Lung microvascular endothelial cell (primary cell): Measurements from ENCODE around the gene ATP4A. TPM values are rescaled to one million over a fixed set of nuclear protein-coding genes. Genes with fewer than 3 reads are reported as not detected.

Experiments
- DNase-seq, 2 donors: peaks; one replicate each; pipeline versions ENCODE4 v3.0.0 to v3.0.0-alpha.2; 2010; ENCODE audit warnings: low read depth in 2 of 2
- total RNA-seq: library from RNA; depleted of rRNA; stranded (reverse); fragments of >200 nt; gene quantifications from 2 replicates; pipeline ENCODE4 v1.2.1, GENCODE V29; 2014

ATP4A gene
- total RNA-seq, 1 donor from 2014 or later: not detected

DNA sequence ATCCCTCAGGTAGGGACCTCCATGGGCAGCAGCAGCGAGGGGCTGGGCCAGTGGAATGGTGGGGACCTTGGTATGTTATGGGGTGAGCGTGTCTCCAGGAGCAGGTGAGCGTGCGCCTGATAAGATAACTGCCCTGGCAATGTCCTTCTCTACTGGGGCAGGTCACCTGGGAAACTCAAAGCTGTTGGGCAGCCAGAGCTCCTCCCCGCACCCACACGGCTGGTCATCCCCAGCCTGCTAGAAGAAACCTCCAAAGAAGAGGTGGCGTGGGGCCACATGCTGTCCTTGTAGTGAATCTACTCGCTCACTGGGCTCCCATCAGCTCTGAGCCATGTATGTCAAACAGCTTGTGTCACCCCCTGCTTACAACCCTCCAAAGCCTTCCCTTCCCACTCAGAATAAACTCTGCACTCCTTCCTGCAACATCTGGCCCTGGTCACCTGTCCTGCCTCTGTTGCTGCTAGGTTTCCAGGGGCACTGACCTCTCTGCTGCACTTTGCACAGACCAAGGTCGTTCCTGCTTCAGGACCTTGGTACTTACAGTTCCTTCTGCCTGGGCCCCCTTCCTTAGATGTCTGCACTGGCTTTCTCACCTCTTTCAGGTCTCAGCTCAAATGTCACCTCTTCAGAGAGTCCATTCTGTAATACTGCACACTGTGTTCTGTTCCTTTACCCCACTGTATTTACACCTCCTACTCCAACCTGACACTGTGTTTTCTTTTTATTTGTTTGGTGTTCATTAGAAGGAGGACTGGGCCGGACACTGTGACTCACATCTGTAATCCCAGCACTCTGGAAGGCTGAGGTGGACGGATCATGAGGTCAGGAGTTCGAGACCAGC lies 1.8 kb upstream of the ATP4A start:
- no peak for DNase-seq

GRCh38 chr19:35562776-35563175 lies 682 bp downstream of the ATP4A start:
- DNase-seq: no peak

- DNase-seq: no peak
Measured at GRCh38 chr19:35562336-35562735, 1.1 kb downstream of the ATP4A start.

GRCh38 chr19:35561436-35561835 lies 2.0 kb downstream of the ATP4A start:
- no peak for DNase-seq

GRCh38 chr19:35560677-35561076 lies 2.8 kb downstream of the ATP4A start:
- DNase-seq: no peak

DNA sequence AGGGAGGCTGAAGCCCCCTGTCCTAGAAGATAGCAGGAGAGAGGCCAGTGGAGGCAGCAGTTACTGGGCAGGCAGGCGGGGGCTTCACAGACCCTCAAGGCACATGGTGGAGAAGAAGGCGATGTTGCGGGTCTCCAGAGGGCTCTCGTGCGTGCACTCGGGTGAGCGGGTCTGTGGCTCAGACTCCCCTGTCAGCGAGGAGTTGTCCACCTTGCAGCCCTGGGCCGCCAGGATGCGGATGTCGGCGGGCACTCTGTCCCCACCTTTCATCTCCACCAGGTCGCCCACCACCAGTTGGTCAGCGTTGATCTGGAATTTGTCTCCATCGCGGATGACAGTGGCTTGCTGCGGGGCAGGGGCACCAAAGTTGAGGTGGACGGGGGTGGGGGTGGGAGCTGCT lies 3.2 kb downstream of the ATP4A start:
- no peak for DNase-seq

GRCh38 chr19:35559781-35560180 lies 3.7 kb downstream of the ATP4A start:
- no peak for DNase-seq

- DNase-seq: no peak
Measured at GRCh38 chr19:35559281-35559659, 4.2 kb downstream of the ATP4A start.

- DNase-seq: no peak
Measured at GRCh38 chr19:35558400-35559280, 4.8 kb downstream of the ATP4A start.

DNA sequence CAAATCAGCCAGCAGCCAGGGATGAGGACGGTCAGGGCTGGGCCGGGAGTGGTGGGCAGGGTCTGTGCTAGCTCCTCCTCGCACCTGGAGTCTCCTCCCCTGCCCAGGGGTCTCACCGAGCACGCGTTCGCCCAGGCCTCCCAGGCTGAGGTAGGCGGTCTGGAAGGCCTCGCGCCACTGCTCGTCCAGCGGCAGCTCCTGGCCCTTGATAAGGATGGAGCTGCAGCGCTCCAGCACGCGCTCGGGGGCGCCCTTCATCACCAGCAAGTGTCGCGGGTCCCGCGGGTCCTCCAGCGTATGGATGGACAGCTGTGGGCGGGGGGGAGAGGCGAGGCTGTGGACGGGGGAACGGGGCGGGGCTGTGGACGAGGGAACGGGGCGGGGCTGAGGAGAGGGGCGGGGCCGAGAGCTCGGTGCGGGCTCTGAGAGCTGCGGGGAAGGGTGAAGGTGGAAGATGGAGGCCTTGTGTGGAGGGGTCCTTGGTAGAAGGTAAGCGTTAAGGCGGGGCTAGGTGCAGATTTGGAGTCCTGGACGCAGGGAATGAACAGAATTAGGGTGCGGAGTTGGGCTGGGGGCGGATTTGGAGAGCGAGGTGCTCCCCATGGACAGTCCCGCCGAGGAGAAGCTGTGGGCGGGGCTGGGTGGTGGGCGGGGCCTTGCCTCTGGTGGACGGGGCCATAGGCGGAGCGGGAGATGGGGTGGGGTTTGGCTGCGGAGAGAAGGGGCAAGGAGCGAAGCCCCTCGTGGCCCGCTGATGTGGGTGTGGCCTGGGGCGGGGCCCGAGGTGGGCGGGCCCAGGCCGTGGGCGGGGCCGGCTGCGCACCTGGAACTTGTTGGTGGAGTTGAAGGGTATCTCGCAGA lies 5.7 kb downstream of the ATP4A start:
- peak; percentile 42 to 61 for DNase-seq

DNA sequence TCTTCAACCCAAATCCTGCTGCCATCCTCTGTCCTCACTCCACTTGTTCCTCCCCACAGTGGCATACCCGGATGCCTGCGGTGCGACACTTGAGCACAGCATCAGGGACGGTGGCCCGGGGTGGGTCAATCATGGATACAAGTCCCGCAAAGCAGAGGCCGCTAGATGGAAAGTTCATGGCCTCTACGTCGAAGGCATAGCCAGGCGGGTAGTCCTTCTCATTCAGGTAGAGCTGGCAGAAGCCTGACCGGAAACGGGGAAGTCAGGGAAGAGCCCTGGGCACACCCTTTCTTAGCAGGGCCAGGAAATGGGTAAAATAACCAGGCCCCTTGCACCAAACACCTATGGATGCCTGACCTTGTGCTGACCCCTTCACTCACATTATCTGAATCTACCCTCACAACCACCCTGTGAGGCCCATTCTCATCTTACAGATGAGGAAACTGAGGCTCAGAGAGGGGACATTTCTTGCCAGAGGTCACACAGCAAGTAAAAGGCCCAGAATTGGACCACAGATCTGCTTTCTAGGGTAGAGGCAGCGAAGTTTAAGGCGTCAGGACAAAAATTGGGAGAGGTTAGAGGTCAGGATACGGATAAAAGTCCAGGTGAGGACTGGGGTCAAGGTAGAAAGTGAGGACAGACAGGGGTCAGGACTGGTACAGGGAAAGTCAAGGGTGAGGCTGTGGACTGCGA lies 6.5 kb downstream of the ATP4A start:
- DNase-seq: no peak

GRCh38 chr19:35556025-35556590 lies 7.3 kb downstream of the ATP4A start:
- DNase-seq: no peak

- DNase-seq: peak; percentile 33 to 38
Measured at GRCh38 chr19:35555301-35556005, 8.0 kb downstream of the ATP4A start.

- DNase-seq: no peak
Measured at GRCh38 chr19:35554076-35554475, 9.4 kb downstream of the ATP4A start.

- DNase-seq: no peak
Measured at GRCh38 chr19:35553385-35554000, 10.0 kb downstream of the ATP4A start.

DNA sequence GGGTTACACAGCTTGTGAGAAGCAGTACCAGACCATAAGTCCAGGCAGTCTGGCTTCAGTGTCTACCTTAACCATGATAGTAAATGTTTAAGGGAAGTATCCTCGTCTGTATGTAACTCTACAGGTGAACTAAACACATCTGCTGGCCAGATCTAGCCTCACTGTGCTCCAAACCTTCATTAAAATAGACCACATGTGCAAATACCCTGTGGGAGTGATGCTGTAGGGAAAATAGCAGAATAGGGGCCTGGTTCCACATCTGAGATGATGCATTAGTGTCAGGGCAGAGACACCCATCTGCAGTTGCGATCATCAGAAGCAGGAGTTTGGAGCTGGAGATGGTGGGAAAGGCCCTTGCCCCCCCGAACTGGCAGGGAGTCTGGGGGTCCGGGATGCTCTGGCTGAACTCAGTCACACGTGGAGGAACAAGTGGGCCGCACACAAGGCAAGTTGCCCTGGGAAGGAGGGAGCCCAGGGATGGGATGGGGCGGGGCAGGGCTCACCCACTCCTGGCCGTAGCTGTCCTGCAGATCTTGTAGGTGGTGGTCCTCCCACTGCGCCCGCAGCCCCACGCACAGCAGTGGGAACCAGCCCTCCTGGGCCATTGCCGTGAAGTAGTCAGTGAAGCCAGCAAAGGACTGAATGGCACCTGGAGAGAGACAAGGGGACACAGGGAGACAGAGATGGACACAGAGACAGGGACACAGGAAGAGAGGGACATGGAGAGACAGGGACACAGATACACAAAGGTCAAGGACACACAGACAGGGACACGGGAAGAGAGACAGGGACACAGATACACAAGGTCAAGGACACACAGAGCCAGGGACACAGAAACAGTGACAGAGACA lies 10.7 kb downstream of the ATP4A start:
- no peak for DNase-seq

DNA sequence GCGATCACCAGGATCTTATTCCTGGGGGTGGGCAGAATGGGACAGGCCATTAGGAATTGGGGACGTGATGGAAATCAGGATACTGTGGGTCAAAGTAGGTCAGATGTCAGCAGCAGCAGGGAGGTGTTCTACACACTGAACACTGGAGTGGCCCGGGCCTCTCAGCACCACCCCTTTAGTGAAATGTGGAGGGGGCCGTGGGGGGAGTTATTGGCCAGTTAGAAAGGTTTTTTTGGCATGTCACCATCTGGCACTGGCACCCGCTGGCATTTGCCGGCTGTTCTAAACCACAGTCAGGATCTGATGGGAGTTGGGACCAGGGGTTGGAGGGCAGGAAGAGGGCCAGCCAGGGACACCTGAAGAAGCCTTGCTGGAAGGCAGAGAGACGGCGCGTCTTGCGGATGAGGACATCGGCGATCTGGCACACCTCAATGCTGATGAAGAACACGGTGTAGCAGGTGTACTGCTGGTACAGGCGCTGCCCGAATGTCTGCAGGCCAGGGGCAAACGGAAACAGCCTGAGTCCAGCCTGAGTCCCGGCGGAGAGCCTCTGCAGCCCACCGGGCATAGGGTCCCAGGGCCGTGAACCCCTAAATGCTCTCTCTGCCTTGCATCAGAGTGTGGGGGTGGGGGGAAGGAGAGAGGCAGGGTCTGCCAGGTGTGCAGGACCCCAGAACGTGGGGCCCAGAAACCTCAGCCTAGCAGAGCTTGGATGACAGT lies 12.2 kb downstream of the ATP4A start:
- no peak for DNase-seq
